DOHH2 (cell line): ENCODE data around the gene OSR1.

Source experiments
- EZH2phosphoT487 ChIP-seq: fragments of 200-600 bp; sonication (generic); IDR thresholded peaks from 2 replicates; pipeline ENCODE4 v1.6.1; 2017; ENCODE audit warnings: borderline replicate concordance, mild to moderate bottlenecking, antibody characterized with exemption, low read length, moderate library complexity, mixed read lengths
- TF ChIP-seq, protein P1 (sequence below): fragments of 200-600 bp; sonication (generic); IDR thresholded peaks from one replicate; pipeline ENCODE4 v1.5.1; 2014; ENCODE audit warnings: antibody characterized with exemption, mild to moderate bottlenecking, low read depth, low read length; ENCODE audit not compliant: poor library complexity, severe bottlenecking

DNA sequence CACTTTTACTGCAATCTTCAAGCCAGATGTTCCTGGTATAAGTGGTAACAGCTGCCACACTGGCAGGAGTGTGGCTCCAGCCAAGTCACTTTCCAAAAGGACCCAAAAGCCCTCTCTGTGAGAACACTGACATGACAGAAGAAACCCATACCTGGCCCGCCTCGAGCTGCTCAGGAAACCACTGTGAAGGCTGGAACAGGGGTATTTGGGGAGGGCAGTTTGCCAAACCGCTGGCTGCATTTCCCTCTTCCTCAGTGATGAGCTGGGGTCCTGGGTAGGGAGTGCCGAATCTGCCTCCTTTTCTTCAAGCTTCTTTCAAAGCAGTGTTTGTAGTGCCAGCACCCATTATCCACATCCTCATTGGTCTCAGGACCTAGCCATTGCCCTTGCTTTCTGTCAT lies 10.3 kb upstream of the OSR1 start:
- TF ChIP-seq, protein P1, sequence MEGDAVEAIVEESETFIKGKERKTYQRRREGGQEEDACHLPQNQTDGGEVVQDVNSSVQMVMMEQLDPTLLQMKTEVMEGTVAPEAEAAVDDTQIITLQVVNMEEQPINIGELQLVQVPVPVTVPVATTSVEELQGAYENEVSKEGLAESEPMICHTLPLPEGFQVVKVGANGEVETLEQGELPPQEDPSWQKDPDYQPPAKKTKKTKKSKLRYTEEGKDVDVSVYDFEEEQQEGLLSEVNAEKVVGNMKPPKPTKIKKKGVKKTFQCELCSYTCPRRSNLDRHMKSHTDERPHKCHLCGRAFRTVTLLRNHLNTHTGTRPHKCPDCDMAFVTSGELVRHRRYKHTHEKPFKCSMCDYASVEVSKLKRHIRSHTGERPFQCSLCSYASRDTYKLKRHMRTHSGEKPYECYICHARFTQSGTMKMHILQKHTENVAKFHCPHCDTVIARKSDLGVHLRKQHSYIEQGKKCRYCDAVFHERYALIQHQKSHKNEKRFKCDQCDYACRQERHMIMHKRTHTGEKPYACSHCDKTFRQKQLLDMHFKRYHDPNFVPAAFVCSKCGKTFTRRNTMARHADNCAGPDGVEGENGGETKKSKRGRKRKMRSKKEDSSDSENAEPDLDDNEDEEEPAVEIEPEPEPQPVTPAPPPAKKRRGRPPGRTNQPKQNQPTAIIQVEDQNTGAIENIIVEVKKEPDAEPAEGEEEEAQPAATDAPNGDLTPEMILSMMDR, result no peak
- TF ChIP-seq EZH2phosphoT487, result no peak
